Thyroid gland (tissue), 4 donors: ENCODE results near the gene NCF2. TPM values are rescaled to one million over a fixed set of nuclear protein-coding genes. Genes with fewer than 3 reads are reported as not detected.
"Not testable (repeated sequence)": the region's sequence is repeated elsewhere in the genome, so short reads cannot be mapped to it uniquely, and the experiment has no call there.

Experiments used
- DNase-seq, 2 donors: peaks; one replicate each; pipeline ENCODE4 v3.0.0-alpha.2; 2019
- H3K27ac ChIP-seq, 3 donors: fragments of 200-600 bp; sonication (generic); 1 replicate in 2 of 3; 2 replicates in 1 of 3; pipeline ENCODE4 v1.5.1; 2016 to 2019; ENCODE audit warnings: mild to moderate bottlenecking in 1 of 3, moderate library complexity in 1 of 3
- H3K27me3 ChIP-seq: fragments of 200-600 bp; sonication (generic); one replicate; pipeline ENCODE4 v1.5.1; 2019
- H3K36me3 ChIP-seq, 2 donors: fragments of 200-600 bp; sonication (generic); one replicate each; pipeline ENCODE4 v1.5.1; 2016 to 2019
- H3K4me1 ChIP-seq, 2 donors: fragments of 200-600 bp; sonication (generic); one replicate each; pipeline ENCODE4 v1.5.1; 2017 to 2019
- H3K4me3 ChIP-seq, 3 donors: fragments of 200-600 bp; sonication (generic); replicated peaks in 1 of 3; 1 replicate in 2 of 3; 2 replicates in 1 of 3; pipeline ENCODE4 v1.5.1; 2016; ENCODE audit warnings: mild to moderate bottlenecking in 1 of 3
- H3K9me3 ChIP-seq: fragments of 200-600 bp; sonication (generic); one replicate; pipeline ENCODE4 v1.5.1; 2017
- POLR2A ChIP-seq, 2 donors: fragments of 450-650 bp; IDR thresholded peaks; one replicate each; pipeline ENCODE4 v1.6.1; 2017; ENCODE audit warnings: antibody characterized with exemption in 2 of 2, mild to moderate bottlenecking in 2 of 2, moderate library complexity in 1 of 2
- WGBS, 2 donors: methylation state at CpG; one replicate each; pipeline ENCODE4 v1.1.5; 2017; 5-methylcytosine and 5-hydroxymethylcytosine counted together
- intact Hi-C: fragments of 100-400 bp; cut with DNase I; formaldehyde crosslinking; loops from one replicate; pipeline ENCODE4 v1.15.1; 2023
- total RNA-seq, 4 donors: library from RNA; depleted of rRNA; stranded (reverse); fragments of >200 nt; gene quantifications; one replicate each; pipeline ENCODE4 v1.2.3, GENCODE V29; 2016
- TF ChIP-seq, protein P1 (sequence below), 6 experiments: fragments of 200-600 bp in 3 of 6; fragments of 450-650 bp in 3 of 6; sonication (generic) in 3 of 6; IDR thresholded peaks; one replicate each; pipeline ENCODE4 v1.5.1; 2016 to 2019; ENCODE audit warnings: antibody characterized with exemption in 6 of 6, mild to moderate bottlenecking in 2 of 6, inconsistent platforms in 1 of 6, moderate library complexity in 1 of 6

NCF2 gene
- total RNA-seq, 4 donors from 2014 or later: 3.5 to 9.8 (median 4.5) TPM

DNA sequence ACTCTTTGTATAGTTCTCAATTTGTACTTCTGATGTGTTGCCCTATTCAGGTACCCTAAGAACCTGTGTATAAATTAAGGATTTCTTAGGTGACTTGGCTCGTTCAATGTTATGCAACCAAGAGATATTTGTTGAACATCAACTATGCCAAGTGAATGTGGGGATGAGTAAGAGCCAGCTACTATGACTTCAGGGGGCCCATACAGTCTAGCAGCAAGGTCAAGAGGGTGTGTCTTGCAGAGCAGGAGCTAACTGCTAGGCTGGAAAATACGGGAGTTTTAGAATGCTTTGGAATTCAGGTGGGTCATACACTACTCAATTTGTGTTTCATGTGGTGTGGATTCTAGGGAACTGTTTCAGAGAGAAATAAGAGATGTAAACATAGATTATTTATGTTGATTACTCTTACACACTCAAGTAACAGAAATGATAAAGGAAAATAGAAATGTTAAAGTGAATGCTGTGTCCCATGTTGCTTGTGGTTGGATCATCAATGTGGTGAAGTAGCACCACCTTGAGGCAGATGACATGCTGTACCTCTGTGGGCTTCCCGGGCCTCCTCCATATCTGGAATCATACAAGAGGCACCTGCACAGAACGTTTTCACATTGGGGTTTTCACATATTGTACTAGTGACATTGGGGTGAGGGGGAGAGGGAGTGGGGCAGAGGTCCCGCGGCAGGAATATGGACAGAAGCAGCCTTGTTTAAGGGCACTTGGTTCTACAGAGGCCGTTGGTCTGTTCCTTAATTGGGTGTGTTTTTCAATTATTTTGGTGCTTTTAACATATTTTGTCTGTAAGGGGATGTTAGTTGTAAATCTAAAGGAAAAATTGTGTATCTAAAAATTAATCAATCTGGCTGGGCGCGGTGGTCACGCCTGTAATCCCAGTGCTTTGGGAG is 32.9 kb upstream of the NCF2 start:
- H3K4me3 ChIP-seq: no peak overlapping the region
- DNase-seq: peak; percentile 57 to 60
- H3K36me3 ChIP-seq: no peaks in the 10 kb centered on the region
- H3K27me3 ChIP-seq: no peaks in the 10 kb centered on the region
- TF ChIP-seq, protein P1, sequence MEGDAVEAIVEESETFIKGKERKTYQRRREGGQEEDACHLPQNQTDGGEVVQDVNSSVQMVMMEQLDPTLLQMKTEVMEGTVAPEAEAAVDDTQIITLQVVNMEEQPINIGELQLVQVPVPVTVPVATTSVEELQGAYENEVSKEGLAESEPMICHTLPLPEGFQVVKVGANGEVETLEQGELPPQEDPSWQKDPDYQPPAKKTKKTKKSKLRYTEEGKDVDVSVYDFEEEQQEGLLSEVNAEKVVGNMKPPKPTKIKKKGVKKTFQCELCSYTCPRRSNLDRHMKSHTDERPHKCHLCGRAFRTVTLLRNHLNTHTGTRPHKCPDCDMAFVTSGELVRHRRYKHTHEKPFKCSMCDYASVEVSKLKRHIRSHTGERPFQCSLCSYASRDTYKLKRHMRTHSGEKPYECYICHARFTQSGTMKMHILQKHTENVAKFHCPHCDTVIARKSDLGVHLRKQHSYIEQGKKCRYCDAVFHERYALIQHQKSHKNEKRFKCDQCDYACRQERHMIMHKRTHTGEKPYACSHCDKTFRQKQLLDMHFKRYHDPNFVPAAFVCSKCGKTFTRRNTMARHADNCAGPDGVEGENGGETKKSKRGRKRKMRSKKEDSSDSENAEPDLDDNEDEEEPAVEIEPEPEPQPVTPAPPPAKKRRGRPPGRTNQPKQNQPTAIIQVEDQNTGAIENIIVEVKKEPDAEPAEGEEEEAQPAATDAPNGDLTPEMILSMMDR (IDR thresholded peaks at IDR 0.05): peak in 5 of 6 experiments; percentile 3 to 65 (median 56)
- TF ChIP-seq POLR2A (IDR thresholded peaks at IDR 0.05): no peak
- H3K27ac ChIP-seq: no peak overlapping the region
- 58 to 60% methylated on average over 10 of the region's 10 CpGs for WGBS, 2 donors
- intact Hi-C loops: loop anchor here (5.0 kb wide), 1 partner anchor 151 kb away; the partner anchor contains the start of gene SMG7
- H3K4me1 ChIP-seq: peaks cover 10 to 20% of the 10 kb centered on the region in 2 donors
- H3K9me3 ChIP-seq: no peaks in the 10 kb centered on the region

DNA sequence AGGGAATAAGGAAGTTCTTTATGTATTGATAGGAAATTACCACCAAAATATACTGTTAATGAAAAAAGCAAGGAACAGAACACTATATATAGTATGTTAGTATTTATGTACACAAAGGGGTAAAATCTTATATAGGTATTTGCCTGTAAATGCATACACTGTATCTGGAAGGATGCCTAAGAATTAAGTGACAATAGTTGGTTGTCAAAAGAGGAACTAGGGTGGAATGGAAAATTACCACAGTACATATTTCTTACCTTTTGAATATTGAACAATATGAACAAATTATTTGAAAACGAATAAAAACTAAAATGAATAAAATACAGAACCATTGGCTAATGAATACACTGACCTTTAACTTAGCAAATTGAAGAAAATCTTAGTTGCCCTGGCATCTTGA is 31.8 kb upstream of the NCF2 start:
- H3K9me3 ChIP-seq: no peaks in the 10 kb centered on the region
- H3K36me3 ChIP-seq: no peaks in the 10 kb centered on the region
- peaks cover 10 to 14% of the 10 kb centered on the region in 2 donors for H3K4me1 ChIP-seq
- TF ChIP-seq POLR2A (IDR thresholded peaks at IDR 0.05): no peak
- TF ChIP-seq, protein P1 (IDR thresholded peaks at IDR 0.05): no peak
- H3K27me3 ChIP-seq: no peaks in the 10 kb centered on the region
- DNase-seq: no peak
- intact Hi-C loops: loop anchor here (5.0 kb wide), 1 partner anchor 150 kb away; the partner anchor contains the start of gene SMG7
- no peak overlapping the region for H3K27ac ChIP-seq
- WGBS, 2 donors: 81 to 84% methylated on average over 1 of the region's 1 CpG
- no peak overlapping the region for H3K4me3 ChIP-seq

DNA sequence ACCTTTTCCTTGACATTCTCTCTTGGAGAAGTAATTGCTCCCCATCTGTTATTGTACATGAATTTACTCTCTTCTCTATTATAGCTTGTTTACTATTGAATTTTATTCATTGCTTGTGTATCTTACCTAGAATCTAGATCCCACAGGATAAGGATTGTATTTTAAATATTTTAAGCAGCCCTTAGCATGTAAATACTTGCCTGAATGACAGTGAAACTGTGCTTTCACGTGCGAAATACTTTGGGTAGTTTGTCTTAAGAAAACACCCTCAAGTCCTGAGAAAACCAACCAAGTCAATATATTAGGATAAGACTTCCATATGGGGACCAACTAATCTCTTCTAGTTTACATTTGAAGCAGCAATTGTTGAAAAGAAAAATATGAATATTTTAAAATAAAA is 30.1 kb upstream of the NCF2 start:
- 80 to 82% methylated on average over 2 of the region's 2 CpGs for WGBS, 2 donors
- intact Hi-C loops: loop anchor here (5.0 kb wide), 1 partner anchor 148 kb away; the partner anchor contains the start of gene SMG7
- Histone ChIP-seq H3K4me3 (no peak overlapping the region), H3K9me3 (no peaks in the 10 kb centered on the region), H3K4me1 (no peaks in the 10 kb centered on the region), H3K27me3 (no peaks in the 10 kb centered on the region), H3K27ac (no peak overlapping the region), H3K36me3 (no peaks in the 10 kb centered on the region)
- no peak for TF ChIP-seq POLR2A (IDR thresholded peaks at IDR 0.05)
- TF ChIP-seq, protein P1 (IDR thresholded peaks at IDR 0.05): no peak
- no peak for DNase-seq

DNA sequence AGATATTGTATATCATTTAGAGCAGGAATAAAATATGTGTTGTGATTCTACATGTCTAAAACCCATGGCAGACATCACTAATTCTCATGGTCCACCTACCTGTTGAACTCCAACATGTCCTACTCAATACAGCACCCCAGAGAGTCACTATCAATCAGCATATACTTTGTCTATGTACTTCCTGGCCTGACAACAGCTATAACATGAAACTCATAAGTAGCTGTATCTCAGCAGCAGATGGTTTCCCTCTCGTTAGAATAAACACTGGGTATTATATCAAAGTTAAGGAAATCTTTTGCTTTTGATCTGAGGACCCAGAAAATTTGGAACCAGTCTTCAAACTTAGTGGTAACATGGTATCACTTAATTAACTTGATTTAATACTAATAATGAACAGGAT is 29.5 kb upstream of the NCF2 start:
- WGBS, 2 donors: 89 to 97% methylated on average over 1 of the region's 1 CpG
- H3K9me3 ChIP-seq: no peaks in the 10 kb centered on the region
- H3K36me3 ChIP-seq: no peaks in the 10 kb centered on the region
- no peak for DNase-seq
- no peak for TF ChIP-seq POLR2A (IDR thresholded peaks at IDR 0.05)
- TF ChIP-seq, protein P1 (IDR thresholded peaks at IDR 0.05): no peak
- no peak overlapping the region for H3K27ac ChIP-seq
- intact Hi-C loops: loop anchor here (5.0 kb wide), 1 partner anchor 147 kb away; the partner anchor contains the start of gene SMG7
- H3K27me3 ChIP-seq: no peaks in the 10 kb centered on the region
- no peaks in the 10 kb centered on the region for H3K4me1 ChIP-seq
- H3K4me3 ChIP-seq: no peak overlapping the region

GRCh38 chr1:183618202-183618601 is 27.9 kb upstream of the NCF2 start:
- 86 to 92% methylated on average over 5 of the region's 5 CpGs for WGBS, 2 donors
- H3K4me1 ChIP-seq, intact Hi-C loops, H3K4me3 ChIP-seq, H3K27me3 ChIP-seq, H3K27ac ChIP-seq, H3K36me3 ChIP-seq, DNase-seq, H3K9me3 ChIP-seq: not testable (repeated sequence)

DNA sequence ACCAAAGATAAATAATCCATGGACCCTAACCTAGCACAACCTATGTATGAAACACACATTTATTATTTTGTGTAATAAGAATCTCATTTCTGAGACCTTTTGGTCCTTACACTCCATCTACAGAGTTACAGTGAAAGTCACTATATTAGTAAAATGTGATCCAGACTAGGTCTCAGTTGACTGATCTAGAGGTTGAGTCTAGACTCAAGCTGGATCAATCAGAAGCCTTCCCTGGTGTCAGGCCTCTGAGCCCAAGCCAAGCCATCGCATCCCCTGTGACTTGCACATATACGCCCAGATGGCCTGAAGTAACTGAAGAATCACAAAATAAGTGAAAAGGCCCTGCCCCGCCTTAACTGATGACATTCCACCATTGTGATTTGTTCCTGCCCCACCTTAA is 22.7 kb upstream of the NCF2 start:
- H3K4me3 ChIP-seq, DNase-seq, H3K4me1 ChIP-seq, H3K27me3 ChIP-seq, intact Hi-C loops, H3K9me3 ChIP-seq, H3K27ac ChIP-seq, H3K36me3 ChIP-seq: not testable (repeated sequence)
- 86 to 97% methylated on average over 3 of the region's 3 CpGs for WGBS, 2 donors
